IMR-90 (cell line): ENCODE results near the gene INO80B.

Experiments used
- BHLHE40 ChIP-seq: fragments of 150-350 bp; IDR thresholded peaks from 2 replicates; pipeline ENCODE4 v1.6.1; 2016; ENCODE audit warnings: mild to moderate bottlenecking, low read depth, low read length
- CEBPB ChIP-seq: IDR thresholded peaks from 2 replicates; pipeline ENCODE4 v1.6.1; 2012; ENCODE audit warnings: low read depth, low read length, improper control_type of control experiment
- CHD1 ChIP-seq: IDR thresholded peaks from 2 replicates; pipeline ENCODE4 v1.6.1; 2012; ENCODE audit warnings: low read depth, low read length, improper control_type of control experiment
- CTCF ChIP-seq: conservative IDR thresholded peaks from 2 replicates; pipeline ENCODE4 v1.5.1; 2012; ENCODE audit warnings: mild to moderate bottlenecking, low read depth, low read length, improper control_type of control experiment
- ELK1 ChIP-seq: fragments of 150-350 bp; IDR thresholded peaks from 2 replicates; pipeline ENCODE4 v1.6.1; 2016; ENCODE audit warnings: low read depth, mild to moderate bottlenecking, low read length, moderate library complexity, borderline replicate concordance
- FOS ChIP-seq: fragments of 150-350 bp; IDR thresholded peaks from 2 replicates; pipeline ENCODE4 v1.6.1; 2016; ENCODE audit warnings: low read depth, low read length
- MAFK ChIP-seq: IDR thresholded peaks from 2 replicates; pipeline ENCODE4 v1.6.1; 2012; ENCODE audit warnings: low read depth, low read length, improper control_type of control experiment
- MAZ ChIP-seq: IDR thresholded peaks from 2 replicates; pipeline ENCODE4 v1.6.1; 2012; ENCODE audit warnings: low read depth, mild to moderate bottlenecking, low read length, improper control_type of control experiment, moderate library complexity, borderline replicate concordance
- POLR2A ChIP-seq: IDR thresholded peaks from 2 replicates; pipeline ENCODE4 v1.6.1; 2012; ENCODE audit warnings: mild to moderate bottlenecking, low read depth, low read length
- RAD21 ChIP-seq: IDR thresholded peaks from 2 replicates; pipeline ENCODE4 v1.6.1; 2012; ENCODE audit warnings: low read length, improper control_type of control experiment
- RFX5 ChIP-seq: IDR thresholded peaks from 2 replicates; pipeline ENCODE4 v1.8.0; 2012; ENCODE audit warnings: low read depth, mild to moderate bottlenecking, low read length, moderate library complexity
- USF2 ChIP-seq: fragments of 150-350 bp; IDR thresholded peaks from 2 replicates; pipeline ENCODE4 v1.6.1; 2017; ENCODE audit warnings: mild to moderate bottlenecking, antibody characterized with exemption, low read length, low read depth

DNA sequence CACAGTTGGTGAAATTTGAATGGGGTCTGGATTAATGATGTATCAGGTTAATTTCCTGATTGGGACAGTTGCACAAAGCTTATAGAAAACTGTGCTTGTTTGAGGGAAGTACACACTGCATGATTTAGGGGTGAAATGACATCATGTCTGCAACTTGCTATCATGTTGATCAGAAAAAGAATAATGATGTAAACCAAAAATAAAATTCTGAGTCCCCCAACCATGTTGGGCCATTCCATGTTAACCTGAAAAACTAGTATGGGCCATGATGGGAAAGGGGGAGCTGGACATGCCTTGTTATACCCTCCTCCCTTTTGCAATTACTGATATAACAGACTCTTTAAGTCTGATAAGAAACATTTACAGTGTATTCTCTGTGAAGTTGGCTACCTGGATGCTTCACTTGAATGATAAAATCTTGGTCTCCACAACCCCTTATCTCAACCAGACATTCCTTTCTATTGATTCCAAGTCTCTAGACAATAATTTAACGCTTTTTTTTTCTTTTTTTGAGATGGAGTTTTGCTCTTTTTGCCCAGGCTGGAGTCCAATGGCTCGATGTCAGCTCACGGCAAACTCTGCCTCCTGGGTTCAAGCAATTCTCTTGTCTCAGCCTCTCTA lies 4.2 kb upstream of the INO80B start:
- no peak for TF ChIP-seq CTCF
- TF ChIP-seq ELK1: no peak
- TF ChIP-seq MAFK: no peak
- TF ChIP-seq USF2: no peak
- no peak for TF ChIP-seq POLR2A
- TF ChIP-seq RAD21: no peak
- TF ChIP-seq FOS: no peak
- TF ChIP-seq CEBPB: no peak
- no peak for TF ChIP-seq BHLHE40
- no peak for TF ChIP-seq CHD1
- no peak for TF ChIP-seq RFX5
- no peak for TF ChIP-seq MAZ
